T1000 (cell line): ENCODE results near the gene LOXL1.

Experiments used
- DNase-seq: peaks from one replicate; lab custom pipeline; 2025; ENCODE audit warnings: mixed read lengths; lab: John Stamatoyannopoulos, UW

LOXL1 gene

GRCh38 chr15:73926219-73927002 lies at the start of gene LOXL1:
Gene LOXL1 (plus strand): TSS chr15:73926462. CDS start chr15:73926784, 322 bp downstream.
- peak; percentile 55 for DNase-seq

- DNase-seq, result no peak
These were observed 46.8 kb upstream of the LOXL1 start for GRCh38 chr15:73879426-73879825.

- DNase-seq, result no peak
These were observed 44.5 kb upstream of the LOXL1 start for GRCh38 chr15:73881579-73882320.

- no peak for DNase-seq
These were observed 43.4 kb upstream of the LOXL1 start for GRCh38 chr15:73882761-73883419.

GRCh38 chr15:73884159-73884558 lies 42.1 kb upstream of the LOXL1 start:
- no peak for DNase-seq

- no peak for DNase-seq
These were observed 40.1 kb upstream of the LOXL1 start for GRCh38 chr15:73885954-73886700.

GRCh38 chr15:73886717-73887345 lies 39.4 kb upstream of the LOXL1 start:
- DNase-seq, result no peak

- no peak for DNase-seq
These were observed 38.8 kb upstream of the LOXL1 start for GRCh38 chr15:73887481-73887880.

GRCh38 chr15:73888224-73889041 lies 37.8 kb upstream of the LOXL1 start:
- no peak for DNase-seq

GRCh38 chr15:73889053-73889761 lies 37.1 kb upstream of the LOXL1 start:
- no peak for DNase-seq

GRCh38 chr15:73889762-73890124 lies 36.5 kb upstream of the LOXL1 start:
- DNase-seq, result no peak

GRCh38 chr15:73891328-73892315 lies 34.6 kb upstream of the LOXL1 start:
- no peak for DNase-seq

- no peak for DNase-seq
These were observed 33.6 kb upstream of the LOXL1 start for GRCh38 chr15:73892446-73893226.

- no peak for DNase-seq
These were observed 32.0 kb upstream of the LOXL1 start for GRCh38 chr15:73894133-73894814.

- peak; percentile 60 for DNase-seq
These were observed 28.6 kb upstream of the LOXL1 start for GRCh38 chr15:73897441-73898261.
